ENCODE measurements around the gene BZW2. TPM values are rescaled to one million over a fixed set of nuclear protein-coding genes. Genes with fewer than 3 reads are reported as not detected.

Gene BZW2
- total and polyA plus RNA-seq, 4 donors: 39.0 to 78.5 (median 64.8) TPM

DNA sequence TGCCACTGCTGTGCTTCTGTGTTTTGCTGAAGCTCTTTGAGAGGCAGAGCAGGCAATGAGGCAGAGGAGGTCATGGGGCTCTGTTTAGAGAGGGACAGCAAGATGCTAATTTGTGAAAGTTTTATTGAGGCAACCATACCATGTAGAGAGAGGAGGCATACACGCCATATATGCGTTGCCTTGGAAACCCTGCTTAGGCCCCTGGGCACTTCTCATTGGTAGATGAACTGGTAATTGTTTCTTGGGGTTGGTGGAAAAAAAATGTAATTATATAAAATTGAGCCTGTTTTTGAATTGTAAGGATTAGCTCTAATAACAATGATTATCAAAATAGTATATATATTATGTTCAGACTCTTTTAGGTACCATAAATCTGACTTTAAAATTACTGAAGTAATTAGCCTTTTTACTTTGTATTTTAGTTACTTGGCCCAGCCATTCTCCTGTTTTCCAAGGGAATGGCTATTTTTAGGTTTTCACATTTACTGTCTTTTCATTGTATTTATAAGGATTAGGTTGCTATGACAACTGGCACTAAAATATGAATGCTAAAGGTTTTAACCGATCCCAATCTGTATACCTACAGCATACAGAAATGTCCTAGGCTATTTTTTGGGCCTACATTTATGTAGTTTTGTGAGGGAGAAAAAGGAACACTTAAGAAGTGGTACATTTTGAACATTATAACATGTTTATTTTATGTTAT is 52.4 kb downstream of the BZW2 start:
- no peaks in the 10 kb centered on the region for H3K27me3 ChIP-seq (ENCODE audit: control insufficient read depth, insufficient read depth, low read length)
- no peaks in the 10 kb centered on the region for H3K4me1 ChIP-seq (ENCODE audit: control insufficient read depth, insufficient read depth, low read length)
- WGBS (ENCODE audit: insufficient coverage): 60% methylated on average over 1 of the region's 3 CpGs
- no peak overlapping the region for H3K27ac ChIP-seq (ENCODE audit: low read depth, low read length)
- peak in 2 of 6 donors; percentile 11 to 38 for DNase-seq (ENCODE audit: low read depth in 4 of 6, low spot score in 6 of 6)
- no peaks in the 10 kb centered on the region for H3K9me3 ChIP-seq (ENCODE audit: control insufficient read depth, insufficient read depth, low read length)
- H3K36me3 ChIP-seq (ENCODE audit: control insufficient read depth, insufficient read depth, low read length): peaks cover 4% of the 10 kb centered on the region
- no peak overlapping the region for H3K4me3 ChIP-seq (ENCODE audit: low read depth, low read length)

- DNase-seq (ENCODE audit: low read depth in 4 of 6, low spot score in 6 of 6): peak in 1 of 6 donors; percentile 33
- Histone ChIP-seq H3K27me3 (ENCODE audit: control insufficient read depth, insufficient read depth, low read length) (no peaks in the 10 kb centered on the region), H3K4me3 (ENCODE audit: low read depth, low read length) (no peak overlapping the region), H3K4me1 (ENCODE audit: control insufficient read depth, insufficient read depth, low read length) (no peaks in the 10 kb centered on the region), H3K27ac (ENCODE audit: low read depth, low read length) (no peak overlapping the region), H3K9me3 (ENCODE audit: control insufficient read depth, insufficient read depth, low read length) (no peaks in the 10 kb centered on the region), H3K36me3 (ENCODE audit: control insufficient read depth, insufficient read depth, low read length) (peaks cover 5% of the 10 kb centered on the region)
Measured at GRCh38 chr7:16702441-16702840, 56.5 kb downstream of the BZW2 start.

- no peak overlapping the region for H3K4me3 ChIP-seq (ENCODE audit: low read depth, low read length)
- DNase-seq (ENCODE audit: low read depth in 4 of 6, low spot score in 6 of 6): no peak
- WGBS (ENCODE audit: insufficient coverage): no CpG with 5 or more reads among the region's 4 CpGs
Measured at GRCh38 chr7:16708511-16708910, 62.5 kb downstream of the BZW2 start.

DNA sequence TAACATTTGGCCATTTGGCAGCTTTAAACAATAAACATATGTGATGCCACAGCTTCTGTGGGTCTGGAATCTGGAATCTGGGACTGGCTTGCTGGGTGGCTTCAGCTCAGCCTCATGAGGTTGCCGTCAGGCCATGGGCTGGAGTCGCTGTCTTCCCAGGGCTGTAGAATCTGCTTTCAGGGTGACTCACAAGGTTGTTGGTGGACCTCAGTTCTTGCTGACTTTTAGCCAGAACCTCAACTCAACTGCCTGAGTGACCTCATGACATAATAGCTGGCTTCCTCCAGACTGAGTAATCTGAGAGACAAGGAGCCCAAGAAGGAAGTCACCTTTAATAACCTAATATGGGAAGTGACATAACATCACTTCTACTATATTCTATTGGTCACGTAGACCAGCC is 63.0 kb downstream of the BZW2 start:
- Histone ChIP-seq H3K27ac (ENCODE audit: low read depth, low read length) (no peak overlapping the region), H3K9me3 (ENCODE audit: control insufficient read depth, insufficient read depth, low read length) (no peaks in the 10 kb centered on the region), H3K36me3 (ENCODE audit: control insufficient read depth, insufficient read depth, low read length) (peaks cover 5% of the 10 kb centered on the region), H3K4me3 (ENCODE audit: low read depth, low read length) (no peak overlapping the region), H3K4me1 (ENCODE audit: control insufficient read depth, insufficient read depth, low read length) (no peaks in the 10 kb centered on the region), H3K27me3 (ENCODE audit: control insufficient read depth, insufficient read depth, low read length) (no peaks in the 10 kb centered on the region)
- 97% methylated on average over 2 of the region's 3 CpGs for WGBS (ENCODE audit: insufficient coverage)
- DNase-seq (ENCODE audit: low read depth in 4 of 6, low spot score in 6 of 6): no peak

More at GRCh38 chr7:16708511-16708910, 62.5 kb downstream of the BZW2 start:
- H3K9me3 ChIP-seq (ENCODE audit: control insufficient read depth, insufficient read depth, low read length): no peaks in the 10 kb centered on the region
- H3K36me3 ChIP-seq (ENCODE audit: control insufficient read depth, insufficient read depth, low read length): peaks cover 5% of the 10 kb centered on the region
- H3K27ac ChIP-seq (ENCODE audit: low read depth, low read length): no peak overlapping the region
- no peaks in the 10 kb centered on the region for H3K4me1 ChIP-seq (ENCODE audit: control insufficient read depth, insufficient read depth, low read length)
- H3K27me3 ChIP-seq (ENCODE audit: control insufficient read depth, insufficient read depth, low read length): no peaks in the 10 kb centered on the region

- Histone ChIP-seq H3K27me3 (ENCODE audit: control insufficient read depth, insufficient read depth, low read length) (no peaks in the 10 kb centered on the region), H3K4me1 (ENCODE audit: control insufficient read depth, insufficient read depth, low read length) (no peaks in the 10 kb centered on the region), H3K27ac (ENCODE audit: low read depth, low read length) (no peak overlapping the region), H3K36me3 (ENCODE audit: control insufficient read depth, insufficient read depth, low read length) (no peaks in the 10 kb centered on the region), H3K4me3 (ENCODE audit: low read depth, low read length) (no peak overlapping the region), H3K9me3 (ENCODE audit: control insufficient read depth, insufficient read depth, low read length) (no peaks in the 10 kb centered on the region)
- DNase-seq (ENCODE audit: low read depth in 4 of 6, low spot score in 6 of 6): no peak
- WGBS (ENCODE audit: insufficient coverage): no CpG with 5 or more reads among the region's 4 CpGs
Measured at GRCh38 chr7:16710651-16711050, 64.7 kb downstream of the BZW2 start.

DNA sequence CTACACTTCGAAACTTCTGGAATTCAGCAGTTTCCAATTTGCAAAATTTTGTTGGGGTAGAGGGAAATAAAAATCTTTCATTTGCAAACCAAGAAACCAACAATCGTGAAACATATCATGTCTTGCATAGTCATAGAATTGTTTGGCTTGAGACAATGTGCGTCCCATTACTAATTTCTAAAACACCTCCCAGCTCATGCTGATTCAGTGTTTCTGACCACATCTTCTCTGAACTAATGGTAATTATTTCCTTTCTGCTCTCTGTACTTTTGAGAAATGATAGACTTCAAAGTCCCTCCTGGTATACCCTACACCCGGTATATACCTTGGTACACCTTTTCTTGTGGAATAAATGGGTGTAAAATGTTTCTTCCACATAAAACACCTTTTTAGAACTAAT is 65.7 kb downstream of the BZW2 start:
- Histone ChIP-seq H3K4me1 (ENCODE audit: control insufficient read depth, insufficient read depth, low read length) (no peaks in the 10 kb centered on the region), H3K36me3 (ENCODE audit: control insufficient read depth, insufficient read depth, low read length) (no peaks in the 10 kb centered on the region), H3K27ac (ENCODE audit: low read depth, low read length) (no peak overlapping the region), H3K9me3 (ENCODE audit: control insufficient read depth, insufficient read depth, low read length) (no peaks in the 10 kb centered on the region), H3K4me3 (ENCODE audit: low read depth, low read length) (no peak overlapping the region), H3K27me3 (ENCODE audit: control insufficient read depth, insufficient read depth, low read length) (no peaks in the 10 kb centered on the region)
- WGBS (ENCODE audit: insufficient coverage): no CpG with 5 or more reads among the region's 4 CpGs
- no peak for DNase-seq (ENCODE audit: low read depth in 4 of 6, low spot score in 6 of 6)

DNA sequence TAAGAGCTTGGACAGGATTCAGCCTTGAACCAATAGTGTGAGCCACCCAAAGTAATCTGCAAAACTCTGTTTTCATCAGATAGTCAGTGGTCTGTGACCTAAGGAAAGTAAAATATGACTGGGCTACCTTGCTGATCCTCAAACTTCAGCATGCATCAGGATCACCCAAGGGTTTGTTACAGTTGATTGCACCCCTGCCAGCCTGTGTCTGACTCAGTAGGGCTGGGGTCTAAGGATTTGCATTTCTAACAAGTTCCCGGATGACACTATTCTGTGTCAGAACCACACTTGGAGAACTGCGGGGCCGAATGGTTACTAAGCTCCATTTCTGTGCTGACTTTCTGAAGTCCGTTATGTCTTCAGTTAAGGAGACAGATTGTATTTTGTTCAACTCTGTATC is 66.9 kb downstream of the BZW2 start:
- no peak overlapping the region for H3K27ac ChIP-seq (ENCODE audit: low read depth, low read length)
- no peak overlapping the region for H3K4me3 ChIP-seq (ENCODE audit: low read depth, low read length)
- H3K4me1 ChIP-seq (ENCODE audit: control insufficient read depth, insufficient read depth, low read length): no peaks in the 10 kb centered on the region
- WGBS (ENCODE audit: insufficient coverage): 98% methylated on average over 4 of the region's 4 CpGs
- no peak for DNase-seq (ENCODE audit: low read depth in 4 of 6, low spot score in 6 of 6)
- H3K9me3 ChIP-seq (ENCODE audit: control insufficient read depth, insufficient read depth, low read length): no peaks in the 10 kb centered on the region
- H3K27me3 ChIP-seq (ENCODE audit: control insufficient read depth, insufficient read depth, low read length): no peaks in the 10 kb centered on the region
- H3K36me3 ChIP-seq (ENCODE audit: control insufficient read depth, insufficient read depth, low read length): no peaks in the 10 kb centered on the region

GRCh38 chr7:16715928-16716327 is 69.9 kb downstream of the BZW2 start:
- no peak for DNase-seq (ENCODE audit: low read depth in 4 of 6, low spot score in 6 of 6)
- Histone ChIP-seq H3K27me3 (ENCODE audit: control insufficient read depth, insufficient read depth, low read length) (no peaks in the 10 kb centered on the region), H3K4me3 (ENCODE audit: low read depth, low read length) (no peak overlapping the region), H3K4me1 (ENCODE audit: control insufficient read depth, insufficient read depth, low read length) (no peaks in the 10 kb centered on the region), H3K36me3 (ENCODE audit: control insufficient read depth, insufficient read depth, low read length) (no peaks in the 10 kb centered on the region), H3K27ac (ENCODE audit: low read depth, low read length) (no peak overlapping the region), H3K9me3 (ENCODE audit: control insufficient read depth, insufficient read depth, low read length) (no peaks in the 10 kb centered on the region)

DNA sequence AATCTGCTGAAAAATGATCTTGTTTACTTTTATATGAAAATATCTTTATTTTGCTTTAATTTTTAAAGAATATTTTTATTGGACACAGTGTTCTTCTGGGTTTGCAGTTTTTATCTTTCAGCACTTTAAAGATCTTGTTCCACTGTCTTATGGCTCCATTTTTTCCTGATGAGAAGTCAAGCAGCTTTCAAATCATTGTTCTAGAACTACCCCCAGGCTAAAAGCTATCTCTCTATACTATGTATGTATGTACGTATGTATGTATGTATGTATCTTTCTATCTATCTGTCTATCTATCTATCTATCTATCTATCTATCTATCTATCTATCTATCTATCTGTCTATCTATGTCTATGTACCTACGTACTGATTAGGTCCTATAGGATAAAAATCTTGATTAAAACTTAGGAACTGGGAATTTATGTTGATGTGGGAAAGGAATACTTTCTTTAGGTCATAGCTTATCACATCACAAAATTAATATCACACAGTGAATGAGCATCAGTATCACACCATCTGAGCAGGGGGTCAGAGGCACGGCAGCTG is 72.2 kb downstream of the BZW2 start:
- Histone ChIP-seq H3K36me3 (ENCODE audit: control insufficient read depth, insufficient read depth, low read length) (no peaks in the 10 kb centered on the region), H3K27ac (ENCODE audit: low read depth, low read length) (no peak overlapping the region), H3K9me3 (ENCODE audit: control insufficient read depth, insufficient read depth, low read length) (no peaks in the 10 kb centered on the region), H3K27me3 (ENCODE audit: control insufficient read depth, insufficient read depth, low read length) (no peaks in the 10 kb centered on the region), H3K4me1 (ENCODE audit: control insufficient read depth, insufficient read depth, low read length) (no peaks in the 10 kb centered on the region), H3K4me3 (ENCODE audit: low read depth, low read length) (no peak overlapping the region)
- no CpG with 5 or more reads among the region's 3 CpGs for WGBS (ENCODE audit: insufficient coverage)
- no peak for DNase-seq (ENCODE audit: low read depth in 4 of 6, low spot score in 6 of 6)

- Histone ChIP-seq H3K27me3 (ENCODE audit: control insufficient read depth, insufficient read depth, low read length) (no peaks in the 10 kb centered on the region), H3K36me3 (ENCODE audit: control insufficient read depth, insufficient read depth, low read length) (no peaks in the 10 kb centered on the region), H3K4me3 (ENCODE audit: low read depth, low read length) (no peak overlapping the region), H3K27ac (ENCODE audit: low read depth, low read length) (no peak overlapping the region), H3K9me3 (ENCODE audit: control insufficient read depth, insufficient read depth, low read length) (no peaks in the 10 kb centered on the region), H3K4me1 (ENCODE audit: control insufficient read depth, insufficient read depth, low read length) (no peaks in the 10 kb centered on the region)
- no CpG with 5 or more reads among the region's 1 CpG for WGBS (ENCODE audit: insufficient coverage)
- no peak for DNase-seq (ENCODE audit: low read depth in 4 of 6, low spot score in 6 of 6)
Measured at GRCh38 chr7:16719699-16720098, 73.7 kb downstream of the BZW2 start.

All from spinal cord (tissue), 10 donors.